SK-N-SH (cell line): ENCODE results near the gene EN2. TPM values are rescaled to one million over a fixed set of nuclear protein-coding genes. Genes with fewer than 3 reads are reported as not detected.

Experiments
- CTCF ChIA-PET: fragments of 300-600, 350-600 bp; formaldehyde crosslinking; extraction: SDS; loops from one replicate; lab custom pipeline; 2021; lab: Yijun Ruan, JAX
- POLR2A ChIA-PET: fragments of 350-600 bp; sonication (Branson Sonifier 250); formaldehyde crosslinking; extraction: SDS; loops from one replicate; lab custom pipeline; 2020; ENCODE audit warnings: antibody characterized with exemption, inconsistent platforms; lab: Yijun Ruan, JAX
- DNase-seq: peaks from one replicate; pipeline ENCODE4 v3.0.0; 2012
- H2AFZ ChIP-seq: fragments of 200-600 bp; sonication (generic); 2 replicates; pipeline ENCODE4 v1.8.1; 2016; ENCODE audit warnings: antibody characterized with exemption, mild to moderate bottlenecking, low read depth
- H3F3A ChIP-seq: fragments of 200-600 bp; sonication (generic); replicated peaks from 2 replicates; pipeline ENCODE3; 2016; ENCODE audit warnings: antibody characterized with exemption, mild to moderate bottlenecking; ENCODE audit not compliant: insufficient read depth
- H3K27ac ChIP-seq, 2 experiments: fragments of 200-500 bp in 1 of 2; fragments of 200-600 bp in 1 of 2; sonication (Bioruptor generic) in 1 of 2; sonication (generic), shearing (Covaris generic) in 1 of 2; 2 replicates each; pipeline versions ENCODE4 v1.5.1 to v1.6.1; 2014 to 2016; ENCODE audit warnings: low read depth in 2 of 2, inconsistent platforms in 1 of 2, low read length in 1 of 2, mild to moderate bottlenecking in 1 of 2, mixed read lengths in 1 of 2
- H3K27me3 ChIP-seq: fragments of 200-600 bp; sonication (generic), shearing (Covaris generic); 2 replicates; pipeline ENCODE4 v1.6.1; 2016; ENCODE audit warnings: mixed run types; ENCODE audit not compliant: insufficient read depth
- H3K36me3 ChIP-seq, 2 experiments: fragments of 200-500 bp in 1 of 2; fragments of 200-600 bp in 1 of 2; sonication (Bioruptor generic) in 1 of 2; sonication (generic) in 1 of 2; replicated peaks in 1 of 2; 2 replicates each; pipeline versions ENCODE3 to v1.5.1; 2014 to 2016; ENCODE audit warnings: low read length in 1 of 2, mild to moderate bottlenecking in 1 of 2; ENCODE audit not compliant: insufficient read depth in 2 of 2, control insufficient read depth in 1 of 2
- H3K4me1 ChIP-seq, 2 experiments: fragments of 200-500 bp in 1 of 2; fragments of 200-600 bp in 1 of 2; sonication (Bioruptor generic) in 1 of 2; sonication (generic), shearing (Covaris generic) in 1 of 2; 2 replicates each; pipeline versions ENCODE4 v1.5.1 to v1.6.1; 2014 to 2016; ENCODE audit warnings: low read depth in 1 of 2, low read length in 1 of 2, mixed run types in 1 of 2; ENCODE audit not compliant: insufficient read depth in 2 of 2, control insufficient read depth in 1 of 2
- H3K4me2 ChIP-seq: fragments of 200-600 bp; sonication (generic), shearing (Covaris generic); 2 replicates; pipeline ENCODE4 v1.6.1; 2017; ENCODE audit warnings: mixed run types
- H3K4me3 ChIP-seq, 2 experiments: fragments of 200-500 bp in 1 of 2; fragments of 200-600 bp in 1 of 2; sonication (Bioruptor generic) in 1 of 2; sonication (generic), shearing (Covaris generic) in 1 of 2; 2 replicates each; pipeline versions ENCODE4 v1.5.1 to v1.8.1; 2014 to 2016; ENCODE audit warnings: low read depth in 2 of 2, inconsistent platforms in 1 of 2, low read length in 1 of 2, mild to moderate bottlenecking in 1 of 2, mixed read lengths in 1 of 2, moderate library complexity in 1 of 2
- H3K79me2 ChIP-seq: fragments of 200-600 bp; sonication (generic); 2 replicates; pipeline ENCODE4 v1.8.1; 2017; ENCODE audit warnings: mild to moderate bottlenecking; ENCODE audit not compliant: insufficient read depth
- H3K9ac ChIP-seq: fragments of 200-600 bp; sonication (generic); 2 replicates; pipeline ENCODE4 v1.6.1; 2017; ENCODE audit warnings: mixed run types
- H3K9me2 ChIP-seq: fragments of 200-600 bp; sonication (generic); 2 replicates; pipeline ENCODE4 v1.6.1; 2017; ENCODE audit warnings: mixed run types
- H3K9me3 ChIP-seq: fragments of 200-600 bp; sonication (generic); 2 replicates; pipeline ENCODE4 v1.6.1; 2017; ENCODE audit warnings: mixed run types, mild to moderate bottlenecking, moderate library complexity
- H4K20me1 ChIP-seq: fragments of 200-600 bp; sonication (generic); 2 replicates; pipeline ENCODE4 v1.6.1; 2017; ENCODE audit warnings: mild to moderate bottlenecking, mixed run types; ENCODE audit not compliant: insufficient read depth
- CHD2 ChIP-seq: fragments of 150-350 bp; IDR thresholded peaks from 2 replicates; pipeline ENCODE4 v1.6.1; 2018; ENCODE audit warnings: low read length; ENCODE audit not compliant: partially characterized antibody
- EZH2phosphoT487 ChIP-seq: fragments of 200-600 bp; sonication (generic); IDR thresholded peaks from 2 replicates; pipeline ENCODE4 v1.6.1; 2017; ENCODE audit warnings: low read depth, mixed run types, mild to moderate bottlenecking, antibody characterized with exemption, moderate library complexity, borderline replicate concordance
- FOSL2 ChIP-seq: IDR thresholded peaks from 2 replicates; pipeline ENCODE4 v1.4.0; 2012; ENCODE audit warnings: low read depth, mild to moderate bottlenecking, moderate library complexity, borderline replicate concordance
- FOXM1 ChIP-seq: IDR thresholded peaks from 2 replicates; pipeline ENCODE4 v1.4.0; 2012; ENCODE audit warnings: low read depth, mild to moderate bottlenecking
- GABPA ChIP-seq: IDR thresholded peaks from 2 replicates; pipeline ENCODE4 v1.4.0; 2012; ENCODE audit warnings: low read depth, mild to moderate bottlenecking
- GATA2 ChIP-seq: sonication (generic); formaldehyde crosslinking; IDR thresholded peaks from 2 replicates; pipeline ENCODE4 v1.5.0; 2020; ENCODE audit warnings: mild to moderate bottlenecking, missing genetic modification reagents
- MAX ChIP-seq: IDR thresholded peaks from 2 replicates; pipeline ENCODE4 v1.4.0; 2012; ENCODE audit warnings: low read depth
- MEF2A ChIP-seq: IDR thresholded peaks from 2 replicates; pipeline ENCODE4 v1.4.0; 2012; ENCODE audit warnings: low read depth, borderline replicate concordance
- NFIC ChIP-seq: IDR thresholded peaks from 2 replicates; pipeline ENCODE4 v1.4.0; 2012; ENCODE audit warnings: borderline replicate concordance
- NRF1 ChIP-seq: IDR thresholded peaks from 2 replicates; pipeline ENCODE4 v1.6.1; 2012; ENCODE audit warnings: low read depth, mild to moderate bottlenecking, low read length
- PBX3 ChIP-seq: IDR thresholded peaks from 2 replicates; pipeline ENCODE4; 2012
- POLR2AphosphoS5 ChIP-seq: IDR thresholded peaks from 2 replicates; pipeline ENCODE4 v1.6.1; 2012; ENCODE audit warnings: low read depth, low read length
- RAD21 ChIP-seq: IDR thresholded peaks from 2 replicates; pipeline ENCODE4 v1.6.1; 2012; ENCODE audit warnings: mild to moderate bottlenecking, low read length
- RCOR1 ChIP-seq: fragments of 150-350 bp; IDR thresholded peaks from 2 replicates; pipeline ENCODE4 v1.6.1; 2017; ENCODE audit warnings: antibody characterized with exemption, low read length
- RFX5 ChIP-seq: IDR thresholded peaks from 2 replicates; pipeline ENCODE4 v1.6.1; 2012; ENCODE audit warnings: mild to moderate bottlenecking, improper control_type of control experiment, low read length
- RXRA ChIP-seq: IDR thresholded peaks from 2 replicates; pipeline ENCODE4 v1.4.0; 2012; ENCODE audit warnings: low read depth, mild to moderate bottlenecking, borderline replicate concordance
- SMC3 ChIP-seq: IDR thresholded peaks from 2 replicates; pipeline ENCODE4 v1.6.1; 2012; ENCODE audit warnings: low read depth, low read length, improper control_type of control experiment
- TCF12 ChIP-seq: IDR thresholded peaks from 2 replicates; pipeline ENCODE4 v1.4.0; 2012
- YY1 ChIP-seq: IDR thresholded peaks from 2 replicates; pipeline ENCODE4 v1.4.0; 2012; ENCODE audit warnings: low read depth, mild to moderate bottlenecking
- WGBS: methylation state at CpG from one replicate; pipeline ENCODE4 v1.1.6; 2017; ENCODE audit warnings: low lambda C conversion rate; 5-methylcytosine and 5-hydroxymethylcytosine counted together
- polyA plus RNA-seq, 3 experiments: library from polyadenylated mRNA; depleted of rRNA; stranded (reverse); fragments of >200 nt; gene quantifications; 2 replicates each; pipeline ENCODE4 v1.2.3, GENCODE V29; 2012
- TF ChIP-seq, protein P1 (sequence below): fragments of 200-600 bp; sonication (generic); IDR thresholded peaks from 2 replicates; pipeline ENCODE4 v1.6.1; 2017; ENCODE audit warnings: antibody characterized with exemption, mild to moderate bottlenecking, moderate library complexity
- TF ChIP-seq, protein P2 (sequence below): fragments of 150-350 bp; IDR thresholded peaks from 2 replicates; pipeline ENCODE4 v1.6.1; 2017; ENCODE audit warnings: antibody characterized with exemption, low read length, low read depth, borderline replicate concordance
- TF ChIP-seq, protein P3 (sequence below): IDR thresholded peaks from 2 replicates; pipeline ENCODE4 v1.4.0; 2012; ENCODE audit warnings: low read depth, borderline replicate concordance

The EN2 gene
- polyA plus RNA-seq, 1 of the 3 experiments (the other 2 are of a cell fraction): 0.02 TPM

DNA sequence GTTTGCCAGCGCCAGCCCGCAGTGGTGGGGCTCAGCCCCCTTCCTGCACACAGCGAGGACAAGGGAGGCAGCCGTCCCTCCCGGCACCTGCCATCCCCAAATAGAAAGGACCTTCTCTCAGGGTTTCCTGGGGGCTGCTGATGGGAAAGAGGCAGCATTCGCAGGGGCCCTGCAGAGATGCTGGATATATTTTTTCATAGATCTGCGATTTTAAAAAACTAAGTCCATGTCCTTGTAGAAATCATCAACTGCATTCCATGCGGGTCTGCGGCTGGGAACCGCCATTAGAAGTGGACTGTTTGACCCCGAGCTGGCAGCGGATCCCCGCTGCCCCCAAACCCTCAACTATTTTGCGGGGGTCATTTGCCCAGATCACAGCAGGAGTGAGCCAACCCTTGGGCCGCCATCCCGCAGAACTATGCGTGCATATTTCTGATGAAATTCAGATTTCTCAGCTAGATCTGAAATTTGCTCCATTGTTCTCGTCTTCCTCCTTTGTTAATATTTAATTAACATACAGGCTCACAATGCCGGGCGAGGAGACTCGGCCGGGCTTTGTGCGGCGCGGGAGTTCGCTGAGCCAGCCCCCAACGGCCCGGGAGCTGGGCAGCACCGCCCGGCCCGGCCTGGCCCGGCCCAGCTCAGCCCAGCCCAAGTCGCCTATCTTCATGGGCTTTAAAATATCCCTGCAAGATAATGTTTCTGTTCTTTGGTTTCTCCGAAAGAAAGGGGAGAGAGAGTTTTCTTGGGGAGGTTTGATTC is 2.0 kb downstream of the EN2 start:
- 18% methylated on average over 34 of the region's 34 CpGs for WGBS
- no peak for DNase-seq
- ChIA-PET CTCF (interaction anchor here (0.7 to 1.6 kb wide), 3 partner anchors 12 to 308 kb away, joined by 3 read pairs; no protein-coding TSS in a partner anchor), POLR2A (no interaction called here)
- Histone ChIP-seq H3K9ac (no peak overlapping the region), H3K4me1 (peaks cover 8% of the 10 kb centered on the region in 2 experiments; a peak in 3 of 4 replicates), H3K4me2 (no peak overlapping the region), H4K20me1 (peaks cover 19% of the 10 kb centered on the region), H3K9me3 (no peaks in the 10 kb centered on the region), H3K36me3 (no peaks in the 10 kb centered on the region), H3F3A (peaks cover 8% of the 10 kb centered on the region), H3K4me3 (no peak overlapping the region), H3K27ac (no peak overlapping the region), H3K27me3 (peaks cover 96% of the 10 kb centered on the region), H3K9me2 (no peaks in the 10 kb centered on the region), H3K79me2 (no peaks in the 10 kb centered on the region), H2AFZ (no peak overlapping the region)
- TF ChIP-seq EZH2phosphoT487 (peak; percentile 66; the same call in 1 of the 2 replicates), CHD2 (no peak)

DNA sequence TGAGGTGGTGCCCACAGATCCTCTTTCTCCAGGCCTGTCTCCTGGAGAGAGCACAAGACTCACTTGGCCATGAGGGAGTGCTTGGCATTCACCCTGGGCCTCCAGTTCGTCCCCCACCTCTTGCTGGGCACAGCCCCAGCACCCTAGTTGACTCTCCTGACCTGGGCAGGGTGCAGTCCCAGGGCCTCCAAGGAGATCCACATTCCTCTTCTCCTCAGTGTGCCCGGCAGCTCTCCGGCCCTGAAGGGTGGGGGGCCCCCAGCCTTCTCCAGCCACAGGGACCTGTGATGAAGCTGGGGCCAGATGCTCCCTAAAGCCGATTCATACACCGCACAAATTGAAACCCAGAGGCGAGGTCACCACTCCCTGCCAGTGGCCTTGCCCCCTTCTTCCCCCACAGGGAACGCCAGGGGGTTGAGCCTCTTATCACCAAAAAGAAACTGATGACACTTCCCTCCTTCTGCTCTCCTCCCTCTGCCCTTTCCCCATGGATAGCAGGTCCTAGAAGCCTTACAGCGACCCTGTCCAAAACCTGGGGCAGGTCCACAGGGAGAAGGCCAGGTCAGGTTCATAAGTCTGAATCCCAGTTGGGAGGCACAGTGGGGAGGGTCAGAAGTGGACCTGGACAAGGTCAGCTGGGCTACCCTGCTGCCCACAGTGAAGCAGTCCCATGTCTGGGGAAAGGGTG is 3.1 kb downstream of the EN2 start:
- Histone ChIP-seq H3F3A (peaks cover 9% of the 10 kb centered on the region), H3K4me3 (no peak overlapping the region), H3K9me3 (no peaks in the 10 kb centered on the region), H3K4me2 (no peak overlapping the region), H3K9ac (no peak overlapping the region), H4K20me1 (peaks cover 9% of the 10 kb centered on the region), H3K79me2 (no peaks in the 10 kb centered on the region), H3K27me3 (peaks cover 96% of the 10 kb centered on the region), H3K36me3 (no peaks in the 10 kb centered on the region)
- CTCF ChIA-PET: interaction anchor here (0.6 to 1.1 kb wide), 2 partner anchors 8 to 548 kb away, joined by 3 read pairs; no protein-coding TSS in a partner anchor
- peak; percentile 37 for DNase-seq
- TF ChIP-seq GATA2 (no peak), PBX3 (no peak), NFIC (no peak), FOXM1 (no peak), RXRA (no peak), FOSL2 (no peak), GABPA (no peak), TCF12 (no peak), YY1 (no peak), MAX (no peak), MEF2A (no peak), RFX5 (no peak), SMC3 (no peak), NRF1 (no peak), RAD21 (no peak), RCOR1 (no peak), POLR2AphosphoS5 (no peak)
- TF ChIP-seq, protein P1, sequence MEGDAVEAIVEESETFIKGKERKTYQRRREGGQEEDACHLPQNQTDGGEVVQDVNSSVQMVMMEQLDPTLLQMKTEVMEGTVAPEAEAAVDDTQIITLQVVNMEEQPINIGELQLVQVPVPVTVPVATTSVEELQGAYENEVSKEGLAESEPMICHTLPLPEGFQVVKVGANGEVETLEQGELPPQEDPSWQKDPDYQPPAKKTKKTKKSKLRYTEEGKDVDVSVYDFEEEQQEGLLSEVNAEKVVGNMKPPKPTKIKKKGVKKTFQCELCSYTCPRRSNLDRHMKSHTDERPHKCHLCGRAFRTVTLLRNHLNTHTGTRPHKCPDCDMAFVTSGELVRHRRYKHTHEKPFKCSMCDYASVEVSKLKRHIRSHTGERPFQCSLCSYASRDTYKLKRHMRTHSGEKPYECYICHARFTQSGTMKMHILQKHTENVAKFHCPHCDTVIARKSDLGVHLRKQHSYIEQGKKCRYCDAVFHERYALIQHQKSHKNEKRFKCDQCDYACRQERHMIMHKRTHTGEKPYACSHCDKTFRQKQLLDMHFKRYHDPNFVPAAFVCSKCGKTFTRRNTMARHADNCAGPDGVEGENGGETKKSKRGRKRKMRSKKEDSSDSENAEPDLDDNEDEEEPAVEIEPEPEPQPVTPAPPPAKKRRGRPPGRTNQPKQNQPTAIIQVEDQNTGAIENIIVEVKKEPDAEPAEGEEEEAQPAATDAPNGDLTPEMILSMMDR: no peak
- TF ChIP-seq, protein P2, sequence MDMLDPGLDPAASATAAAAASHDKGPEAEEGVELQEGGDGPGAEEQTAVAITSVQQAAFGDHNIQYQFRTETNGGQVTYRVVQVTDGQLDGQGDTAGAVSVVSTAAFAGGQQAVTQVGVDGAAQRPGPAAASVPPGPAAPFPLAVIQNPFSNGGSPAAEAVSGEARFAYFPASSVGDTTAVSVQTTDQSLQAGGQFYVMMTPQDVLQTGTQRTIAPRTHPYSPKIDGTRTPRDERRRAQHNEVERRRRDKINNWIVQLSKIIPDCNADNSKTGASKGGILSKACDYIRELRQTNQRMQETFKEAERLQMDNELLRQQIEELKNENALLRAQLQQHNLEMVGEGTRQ: no peak
- TF ChIP-seq, protein P3, sequence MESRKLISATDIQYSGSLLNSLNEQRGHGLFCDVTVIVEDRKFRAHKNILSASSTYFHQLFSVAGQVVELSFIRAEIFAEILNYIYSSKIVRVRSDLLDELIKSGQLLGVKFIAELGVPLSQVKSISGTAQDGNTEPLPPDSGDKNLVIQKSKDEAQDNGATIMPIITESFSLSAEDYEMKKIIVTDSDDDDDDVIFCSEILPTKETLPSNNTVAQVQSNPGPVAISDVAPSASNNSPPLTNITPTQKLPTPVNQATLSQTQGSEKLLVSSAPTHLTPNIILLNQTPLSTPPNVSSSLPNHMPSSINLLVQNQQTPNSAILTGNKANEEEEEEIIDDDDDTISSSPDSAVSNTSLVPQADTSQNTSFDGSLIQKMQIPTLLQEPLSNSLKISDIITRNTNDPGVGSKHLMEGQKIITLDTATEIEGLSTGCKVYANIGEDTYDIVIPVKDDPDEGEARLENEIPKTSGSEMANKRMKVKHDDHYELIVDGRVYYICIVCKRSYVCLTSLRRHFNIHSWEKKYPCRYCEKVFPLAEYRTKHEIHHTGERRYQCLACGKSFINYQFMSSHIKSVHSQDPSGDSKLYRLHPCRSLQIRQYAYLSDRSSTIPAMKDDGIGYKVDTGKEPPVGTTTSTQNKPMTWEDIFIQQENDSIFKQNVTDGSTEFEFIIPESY: no peak
- TF ChIP-seq, all 33 proteins: peak for 0
- WGBS: 9% methylated on average over 6 of the region's 8 CpGs
- Histone ChIP-seq H3K27ac (no peak overlapping the region), H2AFZ (no peak overlapping the region), H3K4me1 (peaks cover 8% of the 10 kb centered on the region in 2 experiments; a peak in 3 of 4 replicates), H3K9me2 (no peaks in the 10 kb centered on the region)
- POLR2A ChIA-PET: no interaction called here
